SK-N-SH (cell line): ENCODE data around the gene ANKRD36C. TPM values are rescaled to one million over a fixed set of nuclear protein-coding genes. Genes with fewer than 3 reads are reported as not detected.
"Not testable (repeated sequence)": the region's sequence is repeated elsewhere in the genome, so short reads cannot be mapped to it uniquely, and the experiment has no call there.

ENCODE experiments used
- CTCF ChIA-PET: fragments of 300-600, 350-600 bp; formaldehyde crosslinking; extraction: SDS; loops from one replicate; lab custom pipeline; 2021; lab: Yijun Ruan, JAX
- POLR2A ChIA-PET: fragments of 350-600 bp; sonication (Branson Sonifier 250); formaldehyde crosslinking; extraction: SDS; loops from one replicate; lab custom pipeline; 2020; ENCODE audit warnings: antibody characterized with exemption, inconsistent platforms; lab: Yijun Ruan, JAX
- DNase-seq: peaks from one replicate; pipeline ENCODE4 v3.0.0; 2012
- H2AFZ ChIP-seq: fragments of 200-600 bp; sonication (generic); 2 replicates; pipeline ENCODE4 v1.8.1; 2016; ENCODE audit warnings: antibody characterized with exemption, mild to moderate bottlenecking, low read depth
- H3F3A ChIP-seq: fragments of 200-600 bp; sonication (generic); replicated peaks from 2 replicates; pipeline ENCODE3; 2016; ENCODE audit warnings: antibody characterized with exemption, mild to moderate bottlenecking; ENCODE audit not compliant: insufficient read depth
- H3K27ac ChIP-seq, 2 experiments: fragments of 200-500 bp in 1 of 2; fragments of 200-600 bp in 1 of 2; sonication (Bioruptor generic) in 1 of 2; sonication (generic), shearing (Covaris generic) in 1 of 2; 2 replicates each; pipeline versions ENCODE4 v1.5.1 to v1.6.1; 2014 to 2016; ENCODE audit warnings: low read depth in 2 of 2, inconsistent platforms in 1 of 2, low read length in 1 of 2, mild to moderate bottlenecking in 1 of 2, mixed read lengths in 1 of 2
- H3K27me3 ChIP-seq: fragments of 200-600 bp; sonication (generic), shearing (Covaris generic); 2 replicates; pipeline ENCODE4 v1.6.1; 2016; ENCODE audit warnings: mixed run types; ENCODE audit not compliant: insufficient read depth
- H3K36me3 ChIP-seq, 2 experiments: fragments of 200-500 bp in 1 of 2; fragments of 200-600 bp in 1 of 2; sonication (Bioruptor generic) in 1 of 2; sonication (generic) in 1 of 2; replicated peaks in 1 of 2; 2 replicates each; pipeline versions ENCODE3 to v1.5.1; 2014 to 2016; ENCODE audit warnings: low read length in 1 of 2, mild to moderate bottlenecking in 1 of 2; ENCODE audit not compliant: insufficient read depth in 2 of 2, control insufficient read depth in 1 of 2
- H3K4me1 ChIP-seq, 2 experiments: fragments of 200-500 bp in 1 of 2; fragments of 200-600 bp in 1 of 2; sonication (Bioruptor generic) in 1 of 2; sonication (generic), shearing (Covaris generic) in 1 of 2; 2 replicates each; pipeline versions ENCODE4 v1.5.1 to v1.6.1; 2014 to 2016; ENCODE audit warnings: low read depth in 1 of 2, low read length in 1 of 2, mixed run types in 1 of 2; ENCODE audit not compliant: insufficient read depth in 2 of 2, control insufficient read depth in 1 of 2
- H3K4me2 ChIP-seq: fragments of 200-600 bp; sonication (generic), shearing (Covaris generic); 2 replicates; pipeline ENCODE4 v1.6.1; 2017; ENCODE audit warnings: mixed run types
- H3K4me3 ChIP-seq, 2 experiments: fragments of 200-500 bp in 1 of 2; fragments of 200-600 bp in 1 of 2; sonication (Bioruptor generic) in 1 of 2; sonication (generic), shearing (Covaris generic) in 1 of 2; 2 replicates each; pipeline versions ENCODE4 v1.5.1 to v1.8.1; 2014 to 2016; ENCODE audit warnings: low read depth in 2 of 2, inconsistent platforms in 1 of 2, low read length in 1 of 2, mild to moderate bottlenecking in 1 of 2, mixed read lengths in 1 of 2, moderate library complexity in 1 of 2
- H3K79me2 ChIP-seq: fragments of 200-600 bp; sonication (generic); 2 replicates; pipeline ENCODE4 v1.8.1; 2017; ENCODE audit warnings: mild to moderate bottlenecking; ENCODE audit not compliant: insufficient read depth
- H3K9ac ChIP-seq: fragments of 200-600 bp; sonication (generic); 2 replicates; pipeline ENCODE4 v1.6.1; 2017; ENCODE audit warnings: mixed run types
- H3K9me2 ChIP-seq: fragments of 200-600 bp; sonication (generic); 2 replicates; pipeline ENCODE4 v1.6.1; 2017; ENCODE audit warnings: mixed run types
- H3K9me3 ChIP-seq: fragments of 200-600 bp; sonication (generic); 2 replicates; pipeline ENCODE4 v1.6.1; 2017; ENCODE audit warnings: mixed run types, mild to moderate bottlenecking, moderate library complexity
- H4K20me1 ChIP-seq: fragments of 200-600 bp; sonication (generic); 2 replicates; pipeline ENCODE4 v1.6.1; 2017; ENCODE audit warnings: mild to moderate bottlenecking, mixed run types; ENCODE audit not compliant: insufficient read depth
- CTCF ChIP-seq: fragments of 200-600 bp; sonication (generic); IDR thresholded peaks from 2 replicates; pipeline ENCODE4 v1.6.1; 2017; ENCODE audit warnings: antibody characterized with exemption, mild to moderate bottlenecking, moderate library complexity
- RAD21 ChIP-seq: IDR thresholded peaks from 2 replicates; pipeline ENCODE4 v1.6.1; 2012; ENCODE audit warnings: mild to moderate bottlenecking, low read length
- SMC3 ChIP-seq: IDR thresholded peaks from 2 replicates; pipeline ENCODE4 v1.6.1; 2012; ENCODE audit warnings: low read depth, low read length, improper control_type of control experiment
- WGBS: methylation state at CpG from one replicate; pipeline ENCODE4 v1.1.6; 2017; ENCODE audit warnings: low lambda C conversion rate; 5-methylcytosine and 5-hydroxymethylcytosine counted together
- polyA plus RNA-seq, 3 experiments: library from polyadenylated mRNA; depleted of rRNA; stranded (reverse); fragments of >200 nt; gene quantifications; 2 replicates each; pipeline ENCODE4 v1.2.3, GENCODE V29; 2012

ANKRD36C gene
- polyA plus RNA-seq, 1 of the 3 experiments (the other 2 are of a cell fraction): 1.8 TPM

GRCh38 chr2:96022701-96023447, 31.2 kb upstream of the ANKRD36C start:
- not testable (repeated sequence) for H3K9me3 ChIP-seq, H3K9me2 ChIP-seq, H3K9ac ChIP-seq, H3F3A ChIP-seq, H3K27me3 ChIP-seq, H3K36me3 ChIP-seq, H4K20me1 ChIP-seq, H2AFZ ChIP-seq, H3K4me2 ChIP-seq, H3K27ac ChIP-seq, H3K4me3 ChIP-seq, H3K79me2 ChIP-seq, H3K4me1 ChIP-seq
- CTCF ChIA-PET: interaction anchor here (0.5 to 5.2 kb wide), 45 partner anchors 9 to 487 kb away, joined by 3 to 84 read pairs (median 5); partner anchors contain the start of gene ASTL
- peak; percentile 81 for TF ChIP-seq CTCF
- TF ChIP-seq SMC3: peak; percentile 81
- peak; percentile 81 for TF ChIP-seq RAD21
- POLR2A ChIA-PET: interaction anchor here (1.0 to 1.2 kb wide), 2 partner anchors 152 to 186 kb away, joined by 4 to 5 read pairs; partner anchors contain the start of gene STARD7
- 50% methylated on average over 8 of the region's 19 CpGs for WGBS
- DNase-seq: peak; percentile 81

GRCh38 chr2:96022126-96022525, 30.5 kb upstream of the ANKRD36C start:
- not testable (repeated sequence) for H3K79me2 ChIP-seq, H3K4me3 ChIP-seq, H3K4me1 ChIP-seq, H3K9me3 ChIP-seq, H3K9ac ChIP-seq, H3K36me3 ChIP-seq, H3K27me3 ChIP-seq, H3K9me2 ChIP-seq, H3K4me2 ChIP-seq, DNase-seq, H4K20me1 ChIP-seq, H2AFZ ChIP-seq, H3F3A ChIP-seq, H3K27ac ChIP-seq
- POLR2A ChIA-PET: interaction anchor here (1.0 to 1.2 kb wide), 2 partner anchors 152 to 186 kb away, joined by 4 to 5 read pairs; partner anchors contain the start of gene STARD7
- 82% methylated on average over 2 of the region's 7 CpGs for WGBS
- CTCF ChIA-PET: interaction anchor here (0.5 to 5.2 kb wide), 45 partner anchors 9 to 487 kb away, joined by 3 to 84 read pairs (median 5); partner anchors contain the start of gene ASTL

DNA sequence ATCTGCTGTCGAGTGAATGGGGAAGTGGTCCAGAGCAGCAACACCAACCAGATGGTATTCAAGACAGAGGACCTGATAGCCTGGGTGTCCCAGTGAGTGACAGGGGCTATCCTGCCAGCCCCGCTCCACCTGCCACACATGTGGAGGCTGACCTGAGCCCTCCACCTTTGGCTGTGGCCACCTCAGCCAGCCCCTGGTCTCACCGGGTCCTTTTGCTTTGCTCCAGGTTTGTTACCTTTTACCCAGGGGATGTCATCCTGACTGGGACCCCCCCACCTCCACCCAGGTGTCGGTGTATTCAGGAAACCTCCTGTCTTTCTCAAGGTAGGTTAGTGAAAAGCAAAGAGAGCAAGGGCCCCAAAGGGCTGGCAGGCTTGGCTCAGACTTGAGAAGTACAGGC, 29.5 kb upstream of the ANKRD36C start:
- H3K9me3 ChIP-seq, H3K4me3 ChIP-seq, H3K4me1 ChIP-seq, H3K9ac ChIP-seq, H3K27me3 ChIP-seq, H3F3A ChIP-seq, H4K20me1 ChIP-seq, H3K4me2 ChIP-seq, H3K9me2 ChIP-seq, DNase-seq, H3K36me3 ChIP-seq, H3K79me2 ChIP-seq, H3K27ac ChIP-seq, H2AFZ ChIP-seq, POLR2A ChIA-PET: not testable (repeated sequence)
- 47% methylated on average over 2 of the region's 4 CpGs for WGBS
- CTCF ChIA-PET: interaction anchor here (5.2 kb wide), 2 partner anchors 97 to 153 kb away, joined by 52 to 84 read pairs; no protein-coding TSS in a partner anchor

DNA sequence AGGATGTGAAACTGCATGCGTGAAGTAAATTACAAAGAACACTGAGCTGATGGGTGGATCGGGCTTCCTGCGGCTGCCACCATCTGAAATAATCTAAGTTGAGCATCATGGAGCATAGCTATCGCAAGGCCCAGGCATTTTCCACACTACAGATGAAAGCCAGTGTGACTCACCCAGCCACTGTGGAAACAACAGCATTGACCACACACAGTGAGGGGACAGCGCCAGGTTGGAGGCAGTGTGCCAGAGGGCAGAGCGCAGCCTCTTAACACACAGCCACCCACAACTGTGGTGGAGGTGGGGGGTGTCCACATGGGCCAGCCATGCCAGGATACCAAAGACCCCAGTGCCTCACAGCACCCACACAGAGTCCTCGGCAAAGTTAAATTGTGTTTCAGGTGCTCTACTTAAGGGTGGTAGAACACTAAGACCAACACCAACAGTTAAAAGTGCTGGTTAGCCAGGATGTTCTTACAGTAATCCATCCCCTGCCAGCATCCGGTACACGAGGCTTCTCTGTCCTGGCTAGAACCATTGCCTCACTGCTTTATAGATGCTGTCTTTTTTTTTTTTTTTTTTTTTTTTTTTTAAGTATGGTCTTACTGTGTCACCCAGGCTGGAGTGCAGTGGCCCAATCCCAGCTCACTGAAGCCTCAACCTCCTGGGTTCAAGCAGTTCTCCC, 28.4 kb upstream of the ANKRD36C start:
- CTCF ChIA-PET, H2AFZ ChIP-seq, H3K4me1 ChIP-seq, H3K27me3 ChIP-seq, H3K9me3 ChIP-seq, H3K27ac ChIP-seq, H3K4me3 ChIP-seq, H4K20me1 ChIP-seq, H3K36me3 ChIP-seq, DNase-seq, H3F3A ChIP-seq, H3K9ac ChIP-seq, H3K4me2 ChIP-seq, H3K9me2 ChIP-seq, H3K79me2 ChIP-seq: not testable (repeated sequence)
- WGBS: 94% methylated on average over 4 of the region's 9 CpGs
- POLR2A ChIA-PET: interaction anchor here (0.6 kb wide), 1 partner anchor 132 kb away, joined by 4 read pairs; no protein-coding TSS in a partner anchor

- H3K79me2 ChIP-seq, H3K4me1 ChIP-seq, H3K36me3 ChIP-seq, H3F3A ChIP-seq, DNase-seq, POLR2A ChIA-PET, CTCF ChIA-PET, H4K20me1 ChIP-seq, H3K9me3 ChIP-seq, H3K27ac ChIP-seq, H3K9ac ChIP-seq, H3K27me3 ChIP-seq, H2AFZ ChIP-seq, H3K4me2 ChIP-seq, H3K4me3 ChIP-seq, H3K9me2 ChIP-seq: not testable (repeated sequence)
- 80% methylated on average over 4 of the region's 4 CpGs for WGBS
Observed at GRCh38 chr2:96016321-96016720, 24.7 kb upstream of the ANKRD36C start.
